A172 (cell line): Measurements from ENCODE around the gene NFATC1. TPM values are rescaled to one million over a fixed set of nuclear protein-coding genes. Genes with fewer than 3 reads are reported as not detected.

Experiments used
- DNase-seq: peaks from one replicate; pipeline ENCODE4 v3.0.0-alpha.2; 2015; ENCODE audit warnings: low spot score
- total RNA-seq: library from RNA; depleted of rRNA; stranded (reverse); fragments of >200 nt; shearing (Covaris generic); gene quantifications from 2 replicates; pipeline ENCODE4 v1.2.3, GENCODE V29; 2014

NFATC1 gene
- total RNA-seq, 1 experiment from 2014 or later = 7.7 TPM

- DNase-seq = no peak
Measured at GRCh38 chr18:79440316-79441110, 44.8 kb downstream of the NFATC1 start.

- no peak for DNase-seq
Measured at GRCh38 chr18:79441420-79441819, 45.7 kb downstream of the NFATC1 start.

GRCh38 chr18:79442508-79443221, 46.9 kb downstream of the NFATC1 start:
- DNase-seq = no peak

GRCh38 chr18:79445221-79445620, 49.5 kb downstream of the NFATC1 start:
- DNase-seq = no peak

DNA sequence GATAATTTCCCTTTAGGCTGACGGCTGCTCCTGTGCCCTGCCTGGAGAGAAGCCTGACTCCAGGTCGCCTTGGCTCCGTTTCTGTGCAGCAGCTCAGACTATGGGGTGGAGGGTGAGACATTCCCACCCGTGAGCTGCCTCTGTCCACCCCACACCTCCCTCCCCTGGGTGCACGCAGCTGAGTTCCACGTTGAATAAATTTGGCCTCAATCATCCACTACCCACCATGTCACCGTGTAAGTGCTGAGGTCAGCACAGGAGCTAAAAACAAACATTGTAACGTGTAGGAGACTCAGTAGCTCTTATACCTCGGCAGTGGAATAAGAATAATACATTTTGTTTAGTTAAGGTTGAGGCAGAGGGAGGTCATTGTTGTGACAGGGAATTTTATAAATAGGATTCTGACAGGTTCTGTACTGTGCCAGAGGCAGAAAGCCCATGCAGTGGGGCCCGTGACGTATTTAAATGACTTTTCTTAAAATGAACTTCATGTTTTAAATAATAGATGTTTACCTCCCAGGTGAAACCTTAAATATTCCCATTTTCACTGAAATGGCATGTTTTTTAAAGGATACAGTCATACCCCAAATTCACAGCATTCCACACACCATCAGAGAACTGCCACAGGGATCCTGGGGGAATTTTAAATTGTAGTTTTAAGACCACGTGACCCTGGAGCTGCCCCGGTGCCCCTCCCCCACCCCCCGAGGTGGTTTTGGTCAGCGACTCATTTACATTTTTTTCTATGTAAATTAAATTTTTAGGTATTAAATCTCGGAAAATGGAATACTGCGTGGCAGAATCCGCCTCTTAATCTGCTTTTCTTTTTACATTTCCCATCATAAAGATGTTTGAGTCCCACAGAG, 50.2 kb downstream of the NFATC1 start:
- DNase-seq = no peak

- DNase-seq = no peak
Measured at GRCh38 chr18:79446931-79447330, 51.2 kb downstream of the NFATC1 start.

GRCh38 chr18:79447703-79448367, 52.1 kb downstream of the NFATC1 start:
- no peak for DNase-seq

GRCh38 chr18:79448621-79449020, 52.9 kb downstream of the NFATC1 start:
- no peak for DNase-seq

DNA sequence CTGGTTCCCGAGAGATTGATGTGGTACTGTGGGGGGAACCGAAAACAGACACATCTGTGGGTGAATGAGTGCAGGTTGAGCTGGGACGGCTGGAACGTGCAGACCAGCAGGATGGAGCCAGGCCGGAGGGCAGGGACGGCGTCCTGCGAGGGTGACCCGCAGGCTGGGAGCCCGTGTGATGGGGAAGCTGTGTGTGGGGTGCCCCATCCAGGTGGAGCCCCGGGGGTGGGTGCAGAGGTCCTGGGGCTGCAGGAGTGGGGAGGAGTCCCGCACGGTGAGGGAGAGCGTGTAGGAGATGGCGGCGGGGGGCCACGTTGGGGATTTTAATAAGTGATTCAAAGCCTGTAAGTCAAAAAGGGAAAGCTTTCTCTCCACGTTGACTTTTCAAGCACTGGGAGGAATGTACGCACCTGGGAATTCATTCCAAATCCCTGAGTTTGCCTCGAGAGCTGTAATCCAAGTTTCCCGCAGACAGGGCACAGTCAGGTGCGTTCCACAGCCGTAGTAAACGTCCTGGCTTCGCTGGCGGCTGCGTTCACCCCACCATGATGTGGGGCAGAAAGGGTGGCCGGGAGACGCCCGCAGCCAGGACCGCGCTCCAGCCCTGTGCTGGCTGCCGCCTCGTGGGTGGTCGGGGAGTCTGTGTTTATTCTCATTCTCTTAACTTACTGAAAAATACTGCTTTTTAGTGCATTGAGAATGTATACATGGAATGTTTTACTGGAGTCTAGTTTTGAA, 54.0 kb downstream of the NFATC1 start:
- no peak for DNase-seq

- no peak for DNase-seq
Measured at GRCh38 chr18:79450289-79451080, 54.8 kb downstream of the NFATC1 start.

GRCh38 chr18:79451237-79452125, 55.8 kb downstream of the NFATC1 start:
- no peak for DNase-seq

- DNase-seq = no peak
Measured at GRCh38 chr18:79452190-79452990, 56.7 kb downstream of the NFATC1 start.

- no peak for DNase-seq
Measured at GRCh38 chr18:79452991-79453645, 57.4 kb downstream of the NFATC1 start.

DNA sequence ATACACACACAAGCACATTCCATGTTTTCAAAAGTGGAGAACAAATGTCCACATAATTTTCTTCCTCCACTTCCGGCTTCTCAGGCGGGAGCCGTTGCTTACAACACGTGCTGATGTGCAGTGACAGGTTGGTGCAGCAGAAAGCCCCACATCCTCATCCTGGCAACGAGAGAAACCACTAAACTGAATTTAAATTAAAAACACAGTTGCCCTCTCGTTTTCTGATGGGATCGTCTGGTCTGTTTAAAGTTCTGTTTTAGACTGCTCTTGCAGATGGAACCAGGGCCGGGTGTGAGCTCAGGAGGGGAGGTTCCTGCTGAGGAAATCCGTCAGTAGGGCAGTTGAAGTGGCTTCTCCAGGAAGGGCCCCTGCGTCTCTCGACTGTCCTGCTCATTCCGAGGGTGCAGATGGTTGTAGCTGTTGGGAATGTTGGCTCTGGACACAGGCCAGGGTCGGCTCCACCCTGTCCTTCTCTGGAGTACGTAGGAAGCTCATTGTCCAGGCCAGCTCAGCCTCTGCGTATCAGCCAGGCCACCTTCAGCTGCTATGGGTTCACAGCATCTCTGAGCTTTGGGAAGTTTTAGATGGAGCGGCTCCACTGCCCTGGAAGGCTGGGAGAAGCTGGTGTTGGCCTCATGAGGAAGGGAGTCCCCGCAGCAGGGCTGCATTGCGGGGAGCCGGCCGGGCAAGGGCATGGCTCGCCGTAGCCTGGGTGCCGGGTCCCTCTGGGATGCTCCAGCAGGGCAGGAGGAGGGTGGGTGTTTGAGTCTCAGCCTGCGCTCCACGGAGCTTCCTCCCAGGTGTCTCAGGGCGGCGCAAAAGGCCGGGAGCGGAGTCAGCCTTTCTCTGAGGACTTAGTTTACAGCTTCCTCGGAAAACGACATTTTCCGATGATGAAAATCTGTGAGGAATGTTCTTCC, 58.3 kb downstream of the NFATC1 start:
- DNase-seq = peak; percentile 46

GRCh38 chr18:79455261-79455660, 59.5 kb downstream of the NFATC1 start:
- DNase-seq = no peak

GRCh38 chr18:79456105-79456980, 60.6 kb downstream of the NFATC1 start:
- no peak for DNase-seq
